Embryonic facial prominence (tissue), 1 donor: Measurements from ENCODE around the gene PRDM16.
A peak's percentile ranks its signal among the peaks of the same experiment; 100 is the strongest.

Experiments used
- DNase-seq: peaks from one replicate; pipeline ENCODE4 v3.0.0-alpha.2; 2016; ENCODE audit errors: extremely low spot score

The PRDM16 gene

GRCh38 chr1:3069491-3070308, 697 bp downstream of the PRDM16 start:
- DNase-seq, result peak; percentile 79

GRCh38 chr1:3070309-3070643, 1.3 kb downstream of the PRDM16 start:
- DNase-seq, result no peak

GRCh38 chr1:3070644-3071564, 1.9 kb downstream of the PRDM16 start:
- no peak for DNase-seq

GRCh38 chr1:3071565-3072390, 2.8 kb downstream of the PRDM16 start:
- no peak for DNase-seq

GRCh38 chr1:3072391-3073185, 3.6 kb downstream of the PRDM16 start:
- no peak for DNase-seq

GRCh38 chr1:3073186-3073488, 4.1 kb downstream of the PRDM16 start:
- no peak for DNase-seq

GRCh38 chr1:3073489-3074296, 4.7 kb downstream of the PRDM16 start:
- DNase-seq, result no peak

GRCh38 chr1:3074297-3074741, 5.3 kb downstream of the PRDM16 start:
- DNase-seq, result no peak

- no peak for DNase-seq
These were observed 5.8 kb downstream of the PRDM16 start for GRCh38 chr1:3074800-3075199.

- DNase-seq, result no peak
These were observed 6.8 kb downstream of the PRDM16 start for GRCh38 chr1:3075666-3076362.

- no peak for DNase-seq
These were observed 7.3 kb downstream of the PRDM16 start for GRCh38 chr1:3076363-3076740.

- DNase-seq, result no peak
These were observed 8.1 kb downstream of the PRDM16 start for GRCh38 chr1:3077081-3077480.

- no peak for DNase-seq
These were observed 8.6 kb downstream of the PRDM16 start for GRCh38 chr1:3077561-3077960.

- no peak for DNase-seq
These were observed 9.4 kb downstream of the PRDM16 start for GRCh38 chr1:3078430-3078861.

- DNase-seq, result no peak
These were observed 9.9 kb downstream of the PRDM16 start for GRCh38 chr1:3078871-3079270.

GRCh38 chr1:3079381-3080052, 10.5 kb downstream of the PRDM16 start:
- DNase-seq, result no peak

GRCh38 chr1:3080053-3080955, 11.3 kb downstream of the PRDM16 start:
- DNase-seq, result no peak

- no peak for DNase-seq
These were observed 12.2 kb downstream of the PRDM16 start for GRCh38 chr1:3081171-3081683.
